HEK293 (cell line): Measurements from ENCODE around the gene TPGS2.

Source experiments
- CTCF ChIA-PET: fragments of 350-600 bp; formaldehyde crosslinking; extraction: SDS; loops from one replicate; lab custom pipeline; 2021; ENCODE audit warnings: antibody characterized with exemption; lab: Yijun Ruan, JAX
- POLR2A ChIA-PET: fragments of 300-600 bp; formaldehyde crosslinking; extraction: SDS; loops from one replicate; lab custom pipeline; 2020; ENCODE audit warnings: antibody characterized with exemption, inconsistent platforms; lab: Yijun Ruan, JAX
- H3K27ac ChIP-seq: fragments of 200-500 bp; sonication (Bioruptor generic); 2 replicates; pipeline ENCODE4 v1.5.1; 2014; ENCODE audit warnings: low read depth, low read length, control low read depth, inconsistent platforms; ENCODE audit errors: extremely low read depth
- H3K36me3 ChIP-seq, 2 experiments: fragments of 200-500 bp in 1 of 2; sonication (Bioruptor generic) in 1 of 2; 1 replicate in 1 of 2; 2 replicates in 1 of 2; pipeline ENCODE4 v1.5.1; 2014 to 2017; ENCODE audit warnings: inconsistent platforms in 2 of 2, low read length in 2 of 2; ENCODE audit not compliant: control insufficient read depth in 2 of 2, insufficient read depth in 1 of 2
- H3K4me1 ChIP-seq: fragments of 200-500 bp; sonication (Bioruptor generic); 2 replicates; pipeline ENCODE4 v1.5.1; 2014; ENCODE audit warnings: mild to moderate bottlenecking, low read length, inconsistent platforms; ENCODE audit not compliant: control insufficient read depth, insufficient read depth
- H3K4me3 ChIP-seq: 2 replicates; pipeline ENCODE4 v1.5.1; 2011; ENCODE audit warnings: low read depth, mild to moderate bottlenecking, control low read depth, low read length, moderate library complexity
- H3K9me3 ChIP-seq: fragments of 200-500 bp; sonication (Bioruptor generic); 2 replicates; pipeline ENCODE4 v1.5.1; 2014; ENCODE audit warnings: low read depth, low read length, inconsistent platforms; ENCODE audit not compliant: control insufficient read depth, insufficient read depth
- BCL11A ChIP-seq: fragments of 450-650 bp; formaldehyde crosslinking; IDR thresholded peaks from 2 replicates; pipeline ENCODE4 v1.5.1; 2016; ENCODE audit warnings: low read depth, missing biosample characterization, missing genetic modification characterization
- EGR2 ChIP-seq: fragments of 450-650 bp; formaldehyde crosslinking; IDR thresholded peaks from 2 replicates; pipeline ENCODE4 v1.5.1; 2016; ENCODE audit warnings: low read depth, missing biosample characterization, missing genetic modification characterization
- KLF1 ChIP-seq: fragments of 450-650 bp; formaldehyde crosslinking; IDR thresholded peaks from 2 replicates; pipeline ENCODE4 v1.5.1; 2016; ENCODE audit warnings: missing biosample characterization, missing genetic modification characterization
- SETDB1 ChIP-seq: IDR thresholded peaks from one replicate; pipeline ENCODE4 v1.6.1; 2017; ENCODE audit warnings: mild to moderate bottlenecking, low read length, moderate library complexity, mixed read lengths; ENCODE audit not compliant: insufficient read length
- YY1 ChIP-seq: fragments of 450-650 bp; formaldehyde crosslinking; IDR thresholded peaks from 2 replicates; pipeline ENCODE4 v1.5.1; 2018; ENCODE audit warnings: missing biosample characterization, missing genetic modification characterization
- ZBTB20 ChIP-seq: fragments of 450-650 bp; formaldehyde crosslinking; IDR thresholded peaks from 2 replicates; pipeline ENCODE4 v1.5.1; 2016; ENCODE audit warnings: missing biosample characterization, missing genetic modification characterization
- ZNF140 ChIP-seq: fragments of 450-650 bp; formaldehyde crosslinking; IDR thresholded peaks from 2 replicates; pipeline ENCODE4 v1.5.1; 2016; ENCODE audit warnings: missing biosample characterization, missing genetic modification characterization
- ZNF175 ChIP-seq: fragments of 450-650 bp; formaldehyde crosslinking; IDR thresholded peaks from 2 replicates; pipeline ENCODE4 v1.5.1; 2016; ENCODE audit warnings: missing biosample characterization, missing genetic modification characterization
- ZNF2 ChIP-seq: fragments of 450-650 bp; formaldehyde crosslinking; IDR thresholded peaks from 2 replicates; pipeline ENCODE4 v1.5.1; 2016; ENCODE audit warnings: missing biosample characterization, missing genetic modification characterization
- ZNF391 ChIP-seq: fragments of 450-650 bp; formaldehyde crosslinking; IDR thresholded peaks from 2 replicates; pipeline ENCODE4 v1.5.1; 2016; ENCODE audit warnings: low read depth, missing biosample characterization, missing genetic modification characterization, borderline replicate concordance
- ZNF530 ChIP-seq: fragments of 450-650 bp; formaldehyde crosslinking; IDR thresholded peaks from 2 replicates; pipeline ENCODE4 v1.5.1; 2016; ENCODE audit warnings: low read depth, missing biosample characterization, missing genetic modification characterization
- ZNF561 ChIP-seq: fragments of 450-650 bp; IDR thresholded peaks from 2 replicates; pipeline ENCODE4 v1.5.1; 2018; ENCODE audit warnings: missing biosample characterization, missing genetic modification characterization, borderline replicate concordance
- ZNF571 ChIP-seq: fragments of 450-650 bp; formaldehyde crosslinking; IDR thresholded peaks from 2 replicates; pipeline ENCODE4 v1.5.0; 2017; ENCODE audit warnings: missing biosample characterization, missing genetic modification characterization
- ZNF596 ChIP-seq: fragments of 450-650 bp; IDR thresholded peaks from 2 replicates; pipeline ENCODE4 v1.5.0; 2018; ENCODE audit warnings: missing biosample characterization, mild to moderate bottlenecking, missing genetic modification characterization, moderate library complexity
- ZNF629 ChIP-seq: fragments of 450-650 bp; formaldehyde crosslinking; IDR thresholded peaks from 2 replicates; pipeline ENCODE4 v1.5.1; 2017; ENCODE audit warnings: missing biosample characterization, missing genetic modification characterization
- ZNF664 ChIP-seq: fragments of 450-650 bp; formaldehyde crosslinking; IDR thresholded peaks from 2 replicates; pipeline ENCODE4 v1.5.1; 2016; ENCODE audit warnings: missing biosample characterization, missing genetic modification characterization
- ZNF830 ChIP-seq: fragments of 450-650 bp; IDR thresholded peaks from 2 replicates; pipeline ENCODE4 v1.5.0; 2018; ENCODE audit warnings: missing biosample characterization, missing genetic modification characterization, low read depth, mild to moderate bottlenecking, moderate library complexity
- ZNF837 ChIP-seq: fragments of 450-650 bp; formaldehyde crosslinking; IDR thresholded peaks from 2 replicates; pipeline ENCODE4 v1.5.1; 2016; ENCODE audit warnings: missing biosample characterization, missing genetic modification characterization
- ZXDB ChIP-seq: fragments of 450-650 bp; formaldehyde crosslinking; IDR thresholded peaks from 2 replicates; pipeline ENCODE4 v1.5.1; 2016; ENCODE audit warnings: missing biosample characterization, missing genetic modification characterization
- TF ChIP-seq, protein P1 (sequence below): fragments of 450-650 bp; formaldehyde crosslinking; IDR thresholded peaks from 2 replicates; pipeline ENCODE4 v1.5.1; 2016; ENCODE audit warnings: missing biosample characterization, missing genetic modification characterization
- TF ChIP-seq, protein P2 (sequence below): fragments of 450-650 bp; formaldehyde crosslinking; IDR thresholded peaks from 2 replicates; pipeline ENCODE4 v1.5.1; 2016; ENCODE audit warnings: missing biosample characterization, missing genetic modification characterization
- TF ChIP-seq, protein P3 (sequence below): fragments of 450-650 bp; formaldehyde crosslinking; conservative IDR thresholded peaks from 2 replicates; pipeline ENCODE4 v1.5.1; 2016; ENCODE audit warnings: low read depth, missing biosample characterization, missing genetic modification characterization
- TF ChIP-seq, protein P4 (sequence below): fragments of 450-650 bp; formaldehyde crosslinking; IDR thresholded peaks from 2 replicates; pipeline ENCODE4 v1.5.1; 2016; ENCODE audit warnings: missing biosample characterization, missing genetic modification characterization
- TF ChIP-seq, protein P5 (sequence below): fragments of 450-650 bp; formaldehyde crosslinking; IDR thresholded peaks from 2 replicates; pipeline ENCODE4 v1.5.1; 2017; ENCODE audit warnings: missing biosample characterization, missing genetic modification characterization
- TF ChIP-seq, protein P6 (sequence below): sonication (generic); formaldehyde crosslinking; IDR thresholded peaks from 2 replicates; pipeline ENCODE4 v1.8.1; 2022; ENCODE audit warnings: mild to moderate bottlenecking, moderate library complexity, missing genetic modification reagents

The TPGS2 gene

DNA sequence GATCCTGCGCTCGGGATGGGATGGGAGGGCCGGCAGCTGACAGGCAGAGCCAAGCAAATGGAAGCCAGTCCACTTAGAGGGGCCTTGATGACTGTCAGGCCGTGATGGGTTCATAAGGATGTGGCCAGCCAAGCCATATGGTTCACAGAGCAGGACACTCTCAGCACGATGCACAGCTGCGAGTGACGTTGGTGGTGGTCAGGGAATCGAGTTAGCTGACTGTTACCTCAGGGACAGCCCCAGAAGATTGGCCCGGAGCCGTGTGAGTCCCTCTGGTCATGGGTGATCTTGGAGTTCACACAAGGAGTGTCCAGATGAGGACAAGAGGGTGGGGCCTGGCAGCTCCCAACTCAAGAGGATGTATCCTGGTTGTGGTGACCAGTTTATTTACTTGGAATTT, 70.2 kb downstream of the TPGS2 start (continued):
- TF ChIP-seq ZNF530 (tag by site-specific recombination), result no peak
- TF ChIP-seq, protein P1, sequence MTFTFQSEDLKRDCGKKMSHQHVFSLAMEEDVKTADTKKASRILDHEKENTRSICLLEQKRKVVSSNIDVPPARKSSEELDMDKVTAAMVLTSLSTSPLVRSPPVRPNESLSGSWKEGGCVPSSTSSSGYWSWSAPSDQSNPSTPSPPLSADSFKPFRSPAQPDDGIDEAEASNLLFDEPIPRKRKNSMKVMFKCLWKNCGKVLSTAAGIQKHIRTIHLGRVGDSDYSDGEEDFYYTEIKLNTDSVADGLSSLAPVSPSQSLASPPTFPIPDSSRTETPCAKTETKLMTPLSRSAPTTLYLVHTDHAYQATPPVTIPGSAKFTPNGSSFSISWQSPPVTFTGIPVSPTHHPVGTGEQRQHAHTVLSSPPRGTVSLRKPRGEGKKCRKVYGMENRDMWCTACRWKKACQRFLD, result no peak
- TF ChIP-seq ZXDB (tag by site-specific recombination), result no peak
- no peak for TF ChIP-seq ZNF664
- no peak for TF ChIP-seq ZNF2 (tag by site-specific recombination)
- TF ChIP-seq EGR2 (tag by site-specific recombination), result no peak
- TF ChIP-seq ZNF561, result no peak
- TF ChIP-seq, protein P2, sequence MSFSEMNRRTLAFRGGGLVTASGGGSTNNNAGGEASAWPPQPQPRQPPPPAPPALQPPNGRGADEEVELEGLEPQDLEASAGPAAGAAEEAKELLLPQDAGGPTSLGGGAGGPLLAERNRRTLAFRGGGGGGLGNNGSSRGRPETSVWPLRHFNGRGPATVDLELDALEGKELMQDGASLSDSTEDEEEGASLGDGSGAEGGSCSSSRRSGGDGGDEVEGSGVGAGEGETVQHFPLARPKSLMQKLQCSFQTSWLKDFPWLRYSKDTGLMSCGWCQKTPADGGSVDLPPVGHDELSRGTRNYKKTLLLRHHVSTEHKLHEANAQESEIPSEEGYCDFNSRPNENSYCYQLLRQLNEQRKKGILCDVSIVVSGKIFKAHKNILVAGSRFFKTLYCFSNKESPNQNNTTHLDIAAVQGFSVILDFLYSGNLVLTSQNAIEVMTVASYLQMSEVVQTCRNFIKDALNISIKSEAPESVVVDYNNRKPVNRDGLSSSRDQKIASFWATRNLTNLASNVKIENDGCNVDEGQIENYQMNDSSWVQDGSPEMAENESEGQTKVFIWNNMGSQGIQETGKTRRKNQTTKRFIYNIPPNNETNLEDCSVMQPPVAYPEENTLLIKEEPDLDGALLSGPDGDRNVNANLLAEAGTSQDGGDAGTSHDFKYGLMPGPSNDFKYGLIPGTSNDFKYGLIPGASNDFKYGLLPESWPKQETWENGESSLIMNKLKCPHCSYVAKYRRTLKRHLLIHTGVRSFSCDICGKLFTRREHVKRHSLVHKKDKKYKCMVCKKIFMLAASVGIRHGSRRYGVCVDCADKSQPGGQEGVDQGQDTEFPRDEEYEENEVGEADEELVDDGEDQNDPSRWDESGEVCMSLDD (tag by site-specific recombination), result no peak
- no peak for TF ChIP-seq ZNF140 (tag by site-specific recombination)
- no peak for TF ChIP-seq ZNF175 (tag by site-specific recombination)
- TF ChIP-seq SETDB1, result no peak
- TF ChIP-seq, all 188 proteins: peak for 0

DNA sequence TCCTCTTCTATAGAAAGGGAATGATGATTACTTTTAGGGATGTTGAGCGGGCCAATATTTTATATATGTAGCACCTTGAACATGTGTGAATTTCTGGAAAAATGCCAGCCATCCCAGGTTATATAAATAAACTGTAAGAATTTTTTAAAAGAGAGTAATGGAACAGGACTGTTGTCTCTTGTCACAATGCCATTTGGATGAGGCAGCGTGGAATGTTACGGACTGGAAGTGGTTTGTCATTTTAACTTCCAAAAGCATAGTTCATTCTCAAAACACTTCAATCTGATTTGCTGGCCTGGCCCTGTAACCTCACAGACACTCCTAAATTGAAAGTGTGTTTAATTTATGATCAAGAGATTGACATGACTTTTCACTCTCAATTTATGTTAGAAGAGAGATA, 70.8 kb downstream of the TPGS2 start:
- peaks cover 0 to 6% of the 10 kb centered on the region in 2 experiments; a peak in 1 of 3 replicates for H3K36me3 ChIP-seq
- CTCF ChIA-PET, result interaction anchor here (0.6 to 3.6 kb wide), 13 partner anchors 9 to 845 kb away, joined by 3 to 35 read pairs (median 3); no protein-coding TSS in a partner anchor
- TF ChIP-seq ZNF391 (tag by site-specific recombination), result no peak
- TF ChIP-seq, protein P3, sequence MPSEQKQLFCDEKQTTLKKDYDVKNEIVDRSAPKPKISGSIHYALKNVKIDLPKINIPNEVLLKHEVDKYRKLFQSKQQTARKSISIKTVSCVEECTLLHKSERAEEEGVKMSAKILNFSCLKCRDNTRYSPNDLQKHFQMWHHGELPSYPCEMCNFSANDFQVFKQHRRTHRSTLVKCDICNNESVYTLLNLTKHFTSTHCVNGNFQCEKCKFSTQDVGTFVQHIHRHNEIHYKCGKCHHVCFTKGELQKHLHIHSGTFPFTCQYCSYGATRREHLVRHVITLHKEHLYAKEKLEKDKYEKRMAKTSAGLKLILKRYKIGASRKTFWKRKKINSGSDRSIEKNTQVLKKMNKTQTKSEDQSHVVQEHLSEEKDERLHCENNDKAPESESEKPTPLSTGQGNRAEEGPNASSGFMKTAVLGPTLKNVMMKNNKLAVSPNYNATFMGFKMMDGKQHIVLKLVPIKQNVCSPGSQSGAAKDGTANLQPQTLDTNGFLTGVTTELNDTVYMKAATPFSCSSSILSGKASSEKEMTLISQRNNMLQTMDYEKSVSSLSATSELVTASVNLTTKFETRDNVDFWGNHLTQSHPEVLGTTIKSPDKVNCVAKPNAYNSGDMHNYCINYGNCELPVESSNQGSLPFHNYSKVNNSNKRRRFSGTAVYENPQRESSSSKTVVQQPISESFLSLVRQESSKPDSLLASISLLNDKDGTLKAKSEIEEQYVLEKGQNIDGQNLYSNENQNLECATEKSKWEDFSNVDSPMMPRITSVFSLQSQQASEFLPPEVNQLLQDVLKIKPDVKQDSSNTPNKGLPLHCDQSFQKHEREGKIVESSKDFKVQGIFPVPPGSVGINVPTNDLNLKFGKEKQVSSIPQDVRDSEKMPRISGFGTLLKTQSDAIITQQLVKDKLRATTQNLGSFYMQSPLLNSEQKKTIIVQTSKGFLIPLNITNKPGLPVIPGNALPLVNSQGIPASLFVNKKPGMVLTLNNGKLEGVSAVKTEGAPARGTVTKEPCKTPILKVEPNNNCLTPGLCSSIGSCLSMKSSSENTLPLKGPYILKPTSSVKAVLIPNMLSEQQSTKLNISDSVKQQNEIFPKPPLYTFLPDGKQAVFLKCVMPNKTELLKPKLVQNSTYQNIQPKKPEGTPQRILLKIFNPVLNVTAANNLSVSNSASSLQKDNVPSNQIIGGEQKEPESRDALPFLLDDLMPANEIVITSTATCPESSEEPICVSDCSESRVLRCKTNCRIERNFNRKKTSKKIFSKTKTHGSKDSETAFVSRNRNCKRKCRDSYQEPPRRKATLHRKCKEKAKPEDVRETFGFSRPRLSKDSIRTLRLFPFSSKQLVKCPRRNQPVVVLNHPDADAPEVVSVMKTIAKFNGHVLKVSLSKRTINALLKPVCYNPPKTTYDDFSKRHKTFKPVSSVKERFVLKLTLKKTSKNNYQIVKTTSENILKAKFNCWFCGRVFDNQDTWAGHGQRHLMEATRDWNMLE (tag by site-specific recombination), result no peak
- no peak for TF ChIP-seq BCL11A (tag by site-specific recombination)
- no peak for TF ChIP-seq YY1 (tag by site-specific recombination)
- TF ChIP-seq ZNF837 (tag by site-specific recombination), result no peak
- no peak for TF ChIP-seq KLF1
- TF ChIP-seq ZXDB (tag by site-specific recombination), result no peak
- TF ChIP-seq ZNF830 (tag by site-specific recombination), result no peak
- TF ChIP-seq ZBTB20 (tag by site-specific recombination), result no peak
- TF ChIP-seq, protein P4, sequence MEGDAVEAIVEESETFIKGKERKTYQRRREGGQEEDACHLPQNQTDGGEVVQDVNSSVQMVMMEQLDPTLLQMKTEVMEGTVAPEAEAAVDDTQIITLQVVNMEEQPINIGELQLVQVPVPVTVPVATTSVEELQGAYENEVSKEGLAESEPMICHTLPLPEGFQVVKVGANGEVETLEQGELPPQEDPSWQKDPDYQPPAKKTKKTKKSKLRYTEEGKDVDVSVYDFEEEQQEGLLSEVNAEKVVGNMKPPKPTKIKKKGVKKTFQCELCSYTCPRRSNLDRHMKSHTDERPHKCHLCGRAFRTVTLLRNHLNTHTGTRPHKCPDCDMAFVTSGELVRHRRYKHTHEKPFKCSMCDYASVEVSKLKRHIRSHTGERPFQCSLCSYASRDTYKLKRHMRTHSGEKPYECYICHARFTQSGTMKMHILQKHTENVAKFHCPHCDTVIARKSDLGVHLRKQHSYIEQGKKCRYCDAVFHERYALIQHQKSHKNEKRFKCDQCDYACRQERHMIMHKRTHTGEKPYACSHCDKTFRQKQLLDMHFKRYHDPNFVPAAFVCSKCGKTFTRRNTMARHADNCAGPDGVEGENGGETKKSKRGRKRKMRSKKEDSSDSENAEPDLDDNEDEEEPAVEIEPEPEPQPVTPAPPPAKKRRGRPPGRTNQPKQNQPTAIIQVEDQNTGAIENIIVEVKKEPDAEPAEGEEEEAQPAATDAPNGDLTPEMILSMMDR (tag by site-specific recombination), result no peak
- TF ChIP-seq SETDB1, result no peak
- TF ChIP-seq ZNF596 (tag by site-specific recombination), result no peak
- no peak for TF ChIP-seq ZNF629 (tag by site-specific recombination)
- no peak for TF ChIP-seq ZNF664
- TF ChIP-seq, protein P5, sequence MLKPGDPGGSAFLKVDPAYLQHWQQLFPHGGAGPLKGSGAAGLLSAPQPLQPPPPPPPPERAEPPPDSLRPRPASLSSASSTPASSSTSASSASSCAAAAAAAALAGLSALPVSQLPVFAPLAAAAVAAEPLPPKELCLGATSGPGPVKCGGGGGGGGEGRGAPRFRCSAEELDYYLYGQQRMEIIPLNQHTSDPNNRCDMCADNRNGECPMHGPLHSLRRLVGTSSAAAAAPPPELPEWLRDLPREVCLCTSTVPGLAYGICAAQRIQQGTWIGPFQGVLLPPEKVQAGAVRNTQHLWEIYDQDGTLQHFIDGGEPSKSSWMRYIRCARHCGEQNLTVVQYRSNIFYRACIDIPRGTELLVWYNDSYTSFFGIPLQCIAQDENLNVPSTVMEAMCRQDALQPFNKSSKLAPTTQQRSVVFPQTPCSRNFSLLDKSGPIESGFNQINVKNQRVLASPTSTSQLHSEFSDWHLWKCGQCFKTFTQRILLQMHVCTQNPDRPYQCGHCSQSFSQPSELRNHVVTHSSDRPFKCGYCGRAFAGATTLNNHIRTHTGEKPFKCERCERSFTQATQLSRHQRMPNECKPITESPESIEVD, result no peak
- no peak for TF ChIP-seq ZNF571
- TF ChIP-seq, protein P6, sequence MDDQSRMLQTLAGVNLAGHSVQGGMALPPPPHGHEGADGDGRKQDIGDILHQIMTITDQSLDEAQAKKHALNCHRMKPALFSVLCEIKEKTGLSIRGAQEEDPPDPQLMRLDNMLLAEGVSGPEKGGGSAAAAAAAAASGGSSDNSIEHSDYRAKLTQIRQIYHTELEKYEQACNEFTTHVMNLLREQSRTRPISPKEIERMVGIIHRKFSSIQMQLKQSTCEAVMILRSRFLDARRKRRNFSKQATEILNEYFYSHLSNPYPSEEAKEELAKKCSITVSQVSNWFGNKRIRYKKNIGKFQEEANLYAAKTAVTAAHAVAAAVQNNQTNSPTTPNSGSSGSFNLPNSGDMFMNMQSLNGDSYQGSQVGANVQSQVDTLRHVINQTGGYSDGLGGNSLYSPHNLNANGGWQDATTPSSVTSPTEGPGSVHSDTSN (CRISPR knock-in tag), result no peak

More for the DNA sequence above, 70.8 kb downstream of the TPGS2 start:
- POLR2A ChIA-PET, result no interaction called here
- Histone ChIP-seq H3K9me3 (no peaks in the 10 kb centered on the region), H3K4me3 (no peak overlapping the region), H3K27ac (no peak overlapping the region), H3K4me1 (no peaks in the 10 kb centered on the region)
